ENCODE data around the gene CD58.
"Not testable (repeated sequence)": the region's sequence is repeated elsewhere in the genome, so short reads cannot be mapped to it uniquely, and the experiment has no call there.

DNA sequence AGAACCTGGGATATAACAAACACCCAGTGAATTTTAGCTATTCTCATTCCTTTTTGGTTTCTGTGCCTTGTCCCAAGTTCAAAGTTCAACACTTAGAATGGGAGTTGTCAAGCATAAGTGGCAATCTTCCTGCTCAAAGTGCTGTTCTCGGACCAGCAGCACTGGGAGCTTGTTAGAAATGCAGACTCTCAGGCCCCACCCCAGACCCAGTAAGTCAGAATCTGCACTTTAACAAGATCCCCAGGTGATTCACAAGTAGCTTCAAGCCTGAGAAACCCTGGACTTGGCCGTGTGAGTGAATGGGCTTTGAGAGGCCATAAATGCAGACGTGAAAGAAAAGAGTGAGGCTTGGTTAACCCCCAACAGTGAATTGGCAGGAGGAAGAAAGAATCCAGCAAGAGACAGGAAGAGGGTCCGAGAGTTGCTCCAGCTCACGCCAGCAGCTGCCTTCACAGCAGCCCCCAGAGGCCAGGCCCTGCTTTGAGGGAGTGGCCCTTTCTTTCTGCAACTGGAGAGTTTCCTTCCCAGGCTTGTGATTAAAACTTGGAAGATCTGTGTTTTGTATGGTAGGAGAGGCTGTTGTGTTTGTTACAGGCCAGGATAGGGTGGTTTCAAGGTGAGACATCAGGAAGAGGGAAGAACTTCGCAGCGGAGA is 21.3 kb upstream of the CD58 start:
- not testable (repeated sequence) for TF ChIP-seq SUZ12 (IDR thresholded peaks at IDR 0.05); SP1 (IDR thresholded peaks at IDR 0.05); BHLHE40 (IDR thresholded peaks at IDR 0.05; ENCODE audit: borderline replicate concordance); FOXK2 (IDR thresholded peaks at IDR 0.05); TARDBP (IDR thresholded peaks at IDR 0.05); HDGF (IDR thresholded peaks at IDR 0.05; ENCODE audit: borderline replicate concordance); FOXA1 (IDR thresholded peaks at IDR 0.05); CTBP1 (IDR thresholded peaks at IDR 0.05; ENCODE audit: borderline replicate concordance); ARNT (IDR thresholded peaks at IDR 0.05); FOXM1 (IDR thresholded peaks at IDR 0.05; ENCODE audit: borderline replicate concordance); LEF1 (IDR thresholded peaks at IDR 0.05; ENCODE audit: borderline replicate concordance); ELF4 (IDR thresholded peaks at IDR 0.05); ZNF384 (IDR thresholded peaks at IDR 0.05)

Data from HEK293T (cell line).